Mucosa of rectum (tissue), 2 donors: ENCODE data around the gene GCLM.
A peak's percentile ranks its signal among the peaks of the same experiment; 100 is the strongest.
"Not testable (repeated sequence)": the region's sequence is repeated elsewhere in the genome, so short reads cannot be mapped to it uniquely, and the experiment has no call there.

Experiments
- H3K27ac ChIP-seq, 2 donors: one replicate each; pipeline ENCODE4 v1.7.0; 2013; ENCODE audit warnings: inconsistent platforms in 2 of 2, low read depth in 2 of 2, low read length in 2 of 2
- H3K27me3 ChIP-seq, 2 donors: one replicate each; pipeline ENCODE4 v1.7.0; 2013; ENCODE audit warnings: low read length in 2 of 2; ENCODE audit not compliant: control insufficient read depth in 2 of 2, insufficient read depth in 2 of 2
- H3K36me3 ChIP-seq, 2 donors: one replicate each; pipeline ENCODE4 v1.7.0; 2013; ENCODE audit warnings: low read length in 2 of 2; ENCODE audit not compliant: control insufficient read depth in 2 of 2, insufficient read depth in 2 of 2
- H3K4me1 ChIP-seq, 2 donors: one replicate each; pipeline ENCODE4 v1.7.0; 2013; ENCODE audit warnings: low read length in 2 of 2, mild to moderate bottlenecking in 1 of 2; ENCODE audit not compliant: control insufficient read depth in 2 of 2, insufficient read depth in 2 of 2
- H3K4me3 ChIP-seq, 2 donors: one replicate each; pipeline ENCODE4 v1.7.0; 2013; ENCODE audit warnings: low read length in 2 of 2
- H3K9ac ChIP-seq, 2 donors: one replicate each; pipeline ENCODE4 v1.7.0; 2013; ENCODE audit warnings: low read length in 2 of 2, low read depth in 1 of 2, mild to moderate bottlenecking in 1 of 2
- H3K9me3 ChIP-seq, 2 donors: one replicate each; pipeline ENCODE4 v1.7.0; 2013; ENCODE audit warnings: low read length in 2 of 2; ENCODE audit not compliant: control insufficient read depth in 2 of 2
- donor health status: healthy.
- donor health status: Normal muscosa, but diverticular disease.

GCLM gene

DNA sequence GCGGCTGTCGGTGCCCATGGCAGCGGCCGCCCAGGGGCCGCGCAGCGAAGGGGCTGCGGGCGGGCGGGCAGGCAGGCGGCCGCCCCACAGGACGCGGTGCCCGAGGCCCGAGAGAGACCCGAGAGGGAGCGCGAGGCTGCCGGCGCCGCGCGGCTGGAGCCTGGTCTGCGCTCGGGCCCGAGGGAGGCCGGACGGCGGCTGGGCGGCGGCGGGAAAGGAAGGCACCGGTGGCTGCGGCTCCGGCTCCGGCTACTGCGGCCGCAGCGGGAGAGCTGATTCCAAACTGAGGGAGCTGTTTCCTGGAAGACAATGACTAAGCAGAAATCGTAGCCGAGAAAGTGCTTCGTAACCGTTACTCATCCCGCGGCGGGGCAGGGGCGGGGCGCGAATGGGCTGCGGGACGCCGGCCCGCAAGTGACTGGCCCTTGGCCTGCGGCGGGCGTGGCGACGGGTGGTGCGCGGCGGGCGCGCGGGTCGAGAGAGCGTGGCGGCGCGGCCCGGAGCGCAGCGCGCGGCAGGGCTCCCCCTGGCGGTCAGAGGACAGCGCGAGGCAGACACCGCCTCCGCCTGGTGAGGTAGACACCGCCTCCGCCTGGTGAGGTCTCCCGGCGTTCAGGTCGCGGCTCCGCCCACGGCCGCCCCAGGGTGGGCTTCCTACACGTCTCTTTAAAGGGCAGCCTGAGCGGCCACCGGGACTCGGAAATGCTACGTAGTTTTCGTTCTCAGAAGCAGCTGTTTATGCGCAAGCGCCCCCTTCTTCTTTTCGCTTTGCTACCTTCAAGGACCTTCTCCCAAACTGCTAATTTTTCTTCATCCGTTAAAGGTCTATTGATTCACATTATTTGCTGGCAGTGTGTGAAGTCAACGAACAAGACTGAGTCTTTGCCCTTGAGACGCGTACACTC lies at the start of gene GCLM:
GCLM (minus strand) TSS at position 285 of the 905 bp plus-strand sequence; CDS start at position 18, 267 bp downstream.
- Histone ChIP-seq H3K4me1 (peaks cover 9% of the 10 kb centered on the region in 2 donors), H3K9ac (peak within 1 kb of the TSS; percentile 71), H3K36me3 (no peaks in the 10 kb centered on the region), H3K27me3 (no peaks in the 10 kb centered on the region), H3K4me3 (peak within 1 kb of the TSS; percentile 66 to 85), H3K9me3 (no peaks in the 10 kb centered on the region), H3K27ac (peak within 1 kb of the TSS; percentile 74 to 80)

DNA sequence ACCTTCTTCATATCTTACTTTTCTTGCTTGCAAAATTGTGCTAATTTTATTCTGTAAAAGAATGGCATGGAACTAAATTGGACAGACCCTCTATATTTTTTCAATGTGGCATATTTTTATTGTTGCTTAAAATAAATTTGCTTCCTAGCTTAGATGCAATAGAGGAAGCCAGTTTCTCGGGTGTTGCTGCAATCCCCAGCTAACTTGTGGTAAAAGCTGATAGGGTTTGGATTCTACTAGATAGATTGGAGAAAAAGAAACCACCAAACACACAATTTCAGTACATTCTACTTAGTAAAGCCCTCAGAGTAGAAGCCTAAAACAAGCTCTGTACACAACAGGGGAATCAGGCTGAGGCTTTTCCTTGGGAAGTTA lies 49.5 kb upstream of the GCLM start:
- Histone ChIP-seq H3K27ac (no peak overlapping the region), H3K27me3 (no peaks in the 10 kb centered on the region), H3K9me3 (peaks cover 0 to 8% of the 10 kb centered on the region in 2 donors), H3K4me3 (no peak overlapping the region), H3K4me1 (peaks cover 0 to 9% of the 10 kb centered on the region in 2 donors), H3K9ac (no peak overlapping the region), H3K36me3 (no peaks in the 10 kb centered on the region)

- Histone ChIP-seq H3K9me3 (peaks cover 0 to 8% of the 10 kb centered on the region in 2 donors), H3K9ac (no peak overlapping the region), H3K27me3 (no peaks in the 10 kb centered on the region), H3K27ac (no peak overlapping the region), H3K4me3 (no peak overlapping the region), H3K36me3 (no peaks in the 10 kb centered on the region), H3K4me1 (peaks cover 0 to 9% of the 10 kb centered on the region in 2 donors)
Measured at GRCh38 chr1:93958032-93958725, 48.9 kb upstream of the GCLM start.

- H3K9ac ChIP-seq: no peak overlapping the region
- no peak overlapping the region for H3K4me3 ChIP-seq
- H3K9me3 ChIP-seq: peaks cover 0 to 8% of the 10 kb centered on the region in 2 donors
- no peak overlapping the region for H3K27ac ChIP-seq
- no peaks in the 10 kb centered on the region for H3K36me3 ChIP-seq
- peaks cover 0 to 4% of the 10 kb centered on the region in 2 donors for H3K4me1 ChIP-seq
- no peaks in the 10 kb centered on the region for H3K27me3 ChIP-seq
Measured at GRCh38 chr1:93955765-93956164, 46.5 kb upstream of the GCLM start.

- H3K4me3 ChIP-seq, H3K27ac ChIP-seq, H3K9ac ChIP-seq, H3K36me3 ChIP-seq, H3K9me3 ChIP-seq, H3K27me3 ChIP-seq, H3K4me1 ChIP-seq: not testable (repeated sequence)
Measured at GRCh38 chr1:93947002-93947686, 37.9 kb upstream of the GCLM start.

GRCh38 chr1:93938461-93939145 lies 29.4 kb upstream of the GCLM start:
- no peak overlapping the region for H3K27ac ChIP-seq
- no peak overlapping the region for H3K4me3 ChIP-seq
- H3K9ac ChIP-seq: no peak overlapping the region
- no peaks in the 10 kb centered on the region for H3K36me3 ChIP-seq
- H3K9me3 ChIP-seq: no peaks in the 10 kb centered on the region
- no peaks in the 10 kb centered on the region for H3K4me1 ChIP-seq
- H3K27me3 ChIP-seq: no peaks in the 10 kb centered on the region

DNA sequence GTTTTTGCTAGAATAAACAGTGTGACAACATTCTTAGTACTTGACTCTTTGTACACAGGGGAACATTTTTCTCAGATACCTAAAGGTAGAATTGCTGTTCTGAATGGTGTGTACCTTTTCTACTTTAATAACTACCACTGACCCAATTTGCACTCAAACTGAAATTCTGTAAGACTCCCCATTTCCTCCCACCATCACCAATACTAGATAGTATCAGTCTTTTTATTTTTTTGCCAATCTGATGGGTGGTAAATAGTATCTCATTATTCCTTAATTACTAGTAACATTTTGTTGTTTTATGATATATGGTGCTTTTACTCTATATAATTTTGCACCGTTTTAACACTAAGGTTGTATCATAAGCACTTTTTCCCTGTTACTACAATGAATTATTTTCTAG lies 28.8 kb upstream of the GCLM start:
- Histone ChIP-seq H3K27me3 (no peaks in the 10 kb centered on the region), H3K9ac (no peak overlapping the region), H3K36me3 (no peaks in the 10 kb centered on the region), H3K9me3 (no peaks in the 10 kb centered on the region), H3K27ac (no peak overlapping the region), H3K4me3 (no peak overlapping the region), H3K4me1 (no peaks in the 10 kb centered on the region)

DNA sequence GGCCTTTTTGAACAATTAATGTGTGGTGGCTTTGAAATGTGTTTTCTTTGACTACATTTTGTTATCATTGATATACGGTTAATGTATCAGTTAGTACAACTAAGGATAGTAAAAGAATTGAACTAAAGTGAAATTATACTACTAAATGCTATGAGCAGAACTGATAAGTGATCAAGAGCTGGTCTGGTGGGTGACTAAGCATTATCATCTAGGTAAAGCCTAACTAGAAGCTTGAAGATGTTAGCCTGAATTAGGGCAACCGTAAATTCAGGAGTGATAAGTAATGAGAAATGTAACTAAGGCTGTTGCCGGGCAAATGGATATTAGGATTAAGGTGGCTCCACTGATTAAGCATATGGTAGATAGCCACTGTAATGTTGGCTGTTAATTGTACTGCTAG lies 16.0 kb upstream of the GCLM start:
- Histone ChIP-seq H3K4me1 (no peaks in the 10 kb centered on the region), H3K27me3 (no peaks in the 10 kb centered on the region), H3K9ac (no peak overlapping the region), H3K36me3 (no peaks in the 10 kb centered on the region), H3K27ac (no peak overlapping the region), H3K4me3 (no peak overlapping the region), H3K9me3 (no peaks in the 10 kb centered on the region)

- H3K36me3 ChIP-seq: no peaks in the 10 kb centered on the region
- no peak overlapping the region for H3K4me3 ChIP-seq
- no peaks in the 10 kb centered on the region for H3K4me1 ChIP-seq
- no peak overlapping the region for H3K9ac ChIP-seq
- no peaks in the 10 kb centered on the region for H3K27me3 ChIP-seq
- no peak overlapping the region for H3K27ac ChIP-seq
- no peaks in the 10 kb centered on the region for H3K9me3 ChIP-seq
Measured at GRCh38 chr1:93919780-93920179, 10.6 kb upstream of the GCLM start.
